Ovary (tissue), 9 donors: Measurements from ENCODE around the gene CASD1. TPM values are rescaled to one million over a fixed set of nuclear protein-coding genes. Genes with fewer than 3 reads are reported as not detected.

Experiments
- DNase-seq, 5 donors: peaks; one replicate each; pipeline ENCODE4 v3.0.0-alpha.2; 2019 to 2020
- H3K27ac ChIP-seq, 2 donors: fragments of 200-600 bp; one replicate each; pipeline versions ENCODE4 v1.5.1 to v1.8.0; 2019 to 2022
- H3K27me3 ChIP-seq: fragments of 200-600 bp; one replicate; pipeline ENCODE4 v1.8.0; 2022
- H3K36me3 ChIP-seq: fragments of 200-600 bp; sonication (generic); one replicate; pipeline ENCODE4 v1.5.1; 2019
- H3K4me1 ChIP-seq: one replicate; pipeline ENCODE4 v1.8.1; 2013; ENCODE audit warnings: mild to moderate bottlenecking, moderate library complexity; ENCODE audit not compliant: insufficient read depth
- H3K4me3 ChIP-seq: fragments of 200-600 bp; sonication (generic); one replicate; pipeline ENCODE4 v1.5.1; 2017
- H3K9me3 ChIP-seq, 2 donors: fragments of 200-600 bp in 1 of 2; sonication (generic) in 1 of 2; one replicate each; pipeline versions ENCODE4 v1.5.1 to v1.8.1; 2013 to 2019; ENCODE audit warnings: mild to moderate bottlenecking in 1 of 2, moderate library complexity in 1 of 2
- CTCF ChIP-seq, 3 donors: fragments of 450-650 bp in 2 of 3; fragments of 200-600 bp in 1 of 3; IDR thresholded peaks; one replicate each; pipeline versions ENCODE4 v1.5.1 to v1.8.0; 2016 to 2022; ENCODE audit warnings: antibody characterized with exemption in 3 of 3, mild to moderate bottlenecking in 1 of 3
- EP300 ChIP-seq: sonication (generic); formaldehyde crosslinking; IDR thresholded peaks from one replicate; pipeline ENCODE4 v1.6.1; 2017; ENCODE audit warnings: antibody characterized with exemption
- POLR2A ChIP-seq: fragments of 450-650 bp; IDR thresholded peaks from one replicate; pipeline ENCODE4 v1.6.1; 2017; ENCODE audit warnings: antibody characterized with exemption, mild to moderate bottlenecking, moderate library complexity
- WGBS, 3 donors: extraction: QIAGEN DNeasy Blood & Tissue Kit in 1 of 3; methylation state at CpG; one replicate each; pipeline versions ENCODE4 v1.1.5 to v1.1.7; 2013 to 2017; 5-methylcytosine and 5-hydroxymethylcytosine counted together
- intact Hi-C, 4 donors: fragments of 100-400 bp; cut with DNase I; formaldehyde crosslinking; loops; one replicate each; pipeline versions ENCODE4 v1.11.0 to v1.15.1; 2022 to 2023
- polyA plus RNA-seq, 2 donors: library from polyadenylated mRNA; stranded (reverse); fragments of 200-250 nt in 1 of 2; fragments of 350-450 nt in 1 of 2; fragmentation: Illumina TruSeq in 1 of 2; extraction: RNeasy Lipid Tissue Mini Kit (QIAGEN cat#74804) in 1 of 2; gene quantifications; one replicate each; pipeline ENCODE4 v1.2.3, GENCODE V29; 2013 to 2014
- total RNA-seq, 7 donors: library from RNA; depleted of rRNA in 2 of 7; stranded (reverse); fragments of >200 nt in 2 of 7; fragmentation: NEBNext Ultra II Directional in 3 of 7; extraction: Animal tissue kit (Norgen Biotek cat#: 25700) in 3 of 7; gene quantifications; one replicate each; pipeline versions ENCODE4 v1.1.0 to v1.2.4, GENCODE V29; 2016 to 2023
- donor health status: DM: no; HTN: no; CAD: no; lungs with moderate emphysema.
- donor health status: DM: no; HTN: no; CAD: no.
- donor health status: Bipolar disorder and iron deficiency.
- donor health status: DM: yes; HTN: yes; CAD: no.
- donor health status: DM: no; HTN: no; CAD: no.
- donor health status: DM: yes; HTN: yes; CAD: no.

The CASD1 gene
- total and polyA plus RNA-seq, 9 donors = 16.7 to 32.1 (median 23.3) TPM

- Histone ChIP-seq H3K9me3 (no peaks in the 10 kb centered on the region), H3K4me3 (no peak overlapping the region), H3K4me1 (no peaks in the 10 kb centered on the region), H3K36me3 (no peaks in the 10 kb centered on the region), H3K27me3 (no peaks in the 10 kb centered on the region), H3K27ac (no peak overlapping the region)
- TF ChIP-seq CTCF (IDR thresholded peaks at IDR 0.05) = no peak
- no peak for TF ChIP-seq POLR2A
- no peak for TF ChIP-seq EP300
- WGBS, 3 donors = 60 to 77% (median 68%) methylated on average over 4 of the region's 4 CpGs
- no peak for DNase-seq
- intact Hi-C loops = no loop called here
Measured at GRCh38 chr7:94590526-94591162, 81.0 kb downstream of the CASD1 start.

GRCh38 chr7:94591176-94591575 is 81.6 kb downstream of the CASD1 start:
- intact Hi-C loops = no loop called here
- Histone ChIP-seq H3K4me3 (no peak overlapping the region), H3K4me1 (no peaks in the 10 kb centered on the region), H3K36me3 (no peaks in the 10 kb centered on the region), H3K27me3 (no peaks in the 10 kb centered on the region), H3K27ac (no peak overlapping the region), H3K9me3 (no peaks in the 10 kb centered on the region)
- 81 to 89% (median 82%) methylated on average over 2 of the region's 2 CpGs for WGBS, 3 donors
- DNase-seq = no peak
- TF ChIP-seq EP300 (no peak), CTCF (IDR thresholded peaks at IDR 0.05) (no peak)

- H3K36me3 ChIP-seq = no peaks in the 10 kb centered on the region
- 63 to 81% (median 74%) methylated on average over 1 of the region's 1 CpG for WGBS, 3 donors
- H3K9me3 ChIP-seq = no peaks in the 10 kb centered on the region
- H3K4me1 ChIP-seq = no peaks in the 10 kb centered on the region
- H3K27ac ChIP-seq = no peak overlapping the region
- intact Hi-C loops = no loop called here
- no peak overlapping the region for H3K4me3 ChIP-seq
- no peaks in the 10 kb centered on the region for H3K27me3 ChIP-seq
- TF ChIP-seq POLR2A (no peak), CTCF (IDR thresholded peaks at IDR 0.05) (no peak), EP300 (no peak)
- no peak for DNase-seq
Measured at GRCh38 chr7:94594882-94595281, 85.3 kb downstream of the CASD1 start.

- 41 to 55% (median 55%) methylated on average over 4 of the region's 4 CpGs for WGBS, 3 donors
Measured at GRCh38 chr7:94595717-94596116, 86.1 kb downstream of the CASD1 start.

More at GRCh38 chr7:94595717-94596116, 86.1 kb downstream of the CASD1 start:
- Histone ChIP-seq H3K27me3 (no peaks in the 10 kb centered on the region), H3K9me3 (no peaks in the 10 kb centered on the region), H3K27ac (no peak overlapping the region), H3K4me1 (no peaks in the 10 kb centered on the region), H3K4me3 (no peak overlapping the region), H3K36me3 (no peaks in the 10 kb centered on the region)
- intact Hi-C loops = no loop called here
- DNase-seq = no peak
- no peak for TF ChIP-seq POLR2A
- TF ChIP-seq EP300 = no peak
- no peak for TF ChIP-seq CTCF (IDR thresholded peaks at IDR 0.05)
